ENCODE results near the gene C1QTNF6.

The C1QTNF6 gene

DNA sequence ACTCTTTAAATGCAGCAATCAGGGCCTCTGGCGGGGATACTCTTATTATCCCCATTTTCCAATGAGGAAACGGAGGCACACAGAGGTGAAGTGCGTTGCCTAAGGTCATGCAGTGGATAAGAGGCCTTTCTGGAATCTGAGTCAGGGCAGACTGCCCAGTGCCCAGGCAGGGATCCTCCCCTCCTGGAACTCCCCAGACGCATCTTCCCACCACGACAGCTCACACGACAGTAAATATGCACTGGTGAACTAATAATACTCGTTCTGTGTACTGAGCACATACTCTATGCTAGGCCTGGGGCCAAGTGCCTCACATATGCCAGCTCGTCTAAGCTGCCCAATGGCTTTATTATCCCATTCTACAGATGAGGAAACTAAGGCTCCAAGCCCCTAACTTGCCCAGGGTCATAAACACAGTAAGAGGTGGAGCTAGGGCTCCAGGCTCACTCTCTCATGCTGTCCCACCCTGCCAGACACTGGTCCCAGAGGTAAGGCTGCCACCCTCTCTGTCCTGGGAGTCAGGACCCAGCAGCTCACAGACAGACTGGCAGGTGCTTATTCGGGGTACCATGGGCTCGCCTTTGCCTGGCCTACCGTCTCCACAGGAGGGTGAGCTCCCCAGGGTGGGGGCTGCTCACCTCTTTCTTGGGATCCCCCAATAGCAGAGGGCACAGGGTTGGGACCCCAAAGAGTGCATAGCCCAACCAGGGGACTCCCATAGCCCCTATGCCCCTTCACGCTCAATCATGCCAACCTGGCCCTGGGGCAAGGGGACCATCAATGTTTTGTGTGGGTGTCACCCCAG lies 40.7 kb downstream of the C1QTNF6 start:
- H3K27me3 ChIP-seq: no peaks in the 10 kb centered on the region
- no peaks in the 10 kb centered on the region for H3K4me1 ChIP-seq (ENCODE audit: control insufficient read depth in 1 of 2, insufficient read depth in 1 of 2, low read depth in 1 of 2, low read length in 1 of 2)
- H3K9me3 ChIP-seq: no peaks in the 10 kb centered on the region
- no peak overlapping the region for H3K27ac ChIP-seq
- no peaks in the 10 kb centered on the region for H3K36me3 ChIP-seq
- H3K4me3 ChIP-seq (ENCODE audit: low read depth in 1 of 2, low read length in 1 of 2): no peak overlapping the region
- TF ChIP-seq, protein P1, sequence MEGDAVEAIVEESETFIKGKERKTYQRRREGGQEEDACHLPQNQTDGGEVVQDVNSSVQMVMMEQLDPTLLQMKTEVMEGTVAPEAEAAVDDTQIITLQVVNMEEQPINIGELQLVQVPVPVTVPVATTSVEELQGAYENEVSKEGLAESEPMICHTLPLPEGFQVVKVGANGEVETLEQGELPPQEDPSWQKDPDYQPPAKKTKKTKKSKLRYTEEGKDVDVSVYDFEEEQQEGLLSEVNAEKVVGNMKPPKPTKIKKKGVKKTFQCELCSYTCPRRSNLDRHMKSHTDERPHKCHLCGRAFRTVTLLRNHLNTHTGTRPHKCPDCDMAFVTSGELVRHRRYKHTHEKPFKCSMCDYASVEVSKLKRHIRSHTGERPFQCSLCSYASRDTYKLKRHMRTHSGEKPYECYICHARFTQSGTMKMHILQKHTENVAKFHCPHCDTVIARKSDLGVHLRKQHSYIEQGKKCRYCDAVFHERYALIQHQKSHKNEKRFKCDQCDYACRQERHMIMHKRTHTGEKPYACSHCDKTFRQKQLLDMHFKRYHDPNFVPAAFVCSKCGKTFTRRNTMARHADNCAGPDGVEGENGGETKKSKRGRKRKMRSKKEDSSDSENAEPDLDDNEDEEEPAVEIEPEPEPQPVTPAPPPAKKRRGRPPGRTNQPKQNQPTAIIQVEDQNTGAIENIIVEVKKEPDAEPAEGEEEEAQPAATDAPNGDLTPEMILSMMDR (IDR thresholded peaks at IDR 0.05): no peak

DNA sequence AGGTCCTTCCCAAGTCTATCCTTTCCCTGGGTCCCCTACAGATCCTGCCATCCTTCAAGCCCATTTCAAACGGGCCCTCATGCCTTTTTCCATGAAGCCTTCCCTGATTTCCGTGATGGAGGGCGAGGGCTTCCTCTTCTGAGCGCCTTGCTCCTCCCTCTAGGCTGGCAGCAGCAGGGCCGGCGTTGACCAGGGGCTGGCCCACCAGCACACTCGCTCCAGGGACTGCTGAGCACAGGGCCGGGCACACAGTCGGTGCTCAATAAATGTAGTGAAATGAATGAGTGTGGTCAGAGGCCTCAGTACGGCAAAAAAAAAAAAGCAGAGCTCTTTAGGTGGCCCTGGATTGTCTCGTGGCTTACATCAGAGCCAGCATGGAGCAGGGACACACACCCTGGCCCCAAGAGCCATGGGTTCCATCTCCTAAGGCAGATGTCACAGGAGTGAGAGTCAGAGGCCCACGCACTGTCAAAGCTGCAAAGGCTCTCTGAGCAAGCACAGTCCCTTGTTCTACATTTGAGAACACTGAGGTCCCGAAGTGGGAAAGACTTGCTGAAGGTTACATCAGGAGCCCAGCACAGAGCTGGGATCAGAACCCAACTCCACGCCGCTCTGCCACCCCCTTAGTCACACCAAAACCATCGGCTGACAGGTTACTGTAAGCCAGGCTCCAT lies 41.4 kb downstream of the C1QTNF6 start:
- Histone ChIP-seq H3K27me3 (no peaks in the 10 kb centered on the region), H3K4me1 (ENCODE audit: control insufficient read depth in 1 of 2, insufficient read depth in 1 of 2, low read depth in 1 of 2, low read length in 1 of 2) (no peaks in the 10 kb centered on the region), H3K36me3 (no peaks in the 10 kb centered on the region), H3K9me3 (no peaks in the 10 kb centered on the region), H3K27ac (no peak overlapping the region), H3K4me3 (ENCODE audit: low read depth in 1 of 2, low read length in 1 of 2) (no peak overlapping the region)
- TF ChIP-seq, protein P1 (IDR thresholded peaks at IDR 0.05): no peak

DNA sequence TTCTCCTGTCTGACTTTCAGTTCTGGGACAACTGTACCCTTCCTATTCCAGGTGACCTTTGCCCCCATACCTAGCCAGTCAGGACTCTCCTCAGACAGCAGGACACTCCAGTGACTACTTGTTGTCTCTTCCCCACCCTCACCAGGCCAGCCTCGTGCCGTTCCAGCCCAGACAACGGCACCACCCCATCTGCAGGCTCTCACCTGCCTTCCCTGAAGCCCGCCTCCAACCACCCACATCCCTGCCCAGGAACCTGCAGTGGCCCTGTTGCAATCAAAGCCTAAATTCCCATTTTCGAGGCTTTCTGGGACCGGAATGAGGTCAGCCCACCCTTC lies 42.0 kb downstream of the C1QTNF6 start:
- no peaks in the 10 kb centered on the region for H3K27me3 ChIP-seq
- H3K4me1 ChIP-seq (ENCODE audit: control insufficient read depth in 1 of 2, insufficient read depth in 1 of 2, low read depth in 1 of 2, low read length in 1 of 2): no peaks in the 10 kb centered on the region
- TF ChIP-seq, protein P1 (IDR thresholded peaks at IDR 0.05): no peak
- H3K4me3 ChIP-seq (ENCODE audit: low read depth in 1 of 2, low read length in 1 of 2): no peak overlapping the region
- H3K36me3 ChIP-seq: no peaks in the 10 kb centered on the region
- H3K9me3 ChIP-seq: no peaks in the 10 kb centered on the region
- H3K27ac ChIP-seq: no peak overlapping the region

DNA sequence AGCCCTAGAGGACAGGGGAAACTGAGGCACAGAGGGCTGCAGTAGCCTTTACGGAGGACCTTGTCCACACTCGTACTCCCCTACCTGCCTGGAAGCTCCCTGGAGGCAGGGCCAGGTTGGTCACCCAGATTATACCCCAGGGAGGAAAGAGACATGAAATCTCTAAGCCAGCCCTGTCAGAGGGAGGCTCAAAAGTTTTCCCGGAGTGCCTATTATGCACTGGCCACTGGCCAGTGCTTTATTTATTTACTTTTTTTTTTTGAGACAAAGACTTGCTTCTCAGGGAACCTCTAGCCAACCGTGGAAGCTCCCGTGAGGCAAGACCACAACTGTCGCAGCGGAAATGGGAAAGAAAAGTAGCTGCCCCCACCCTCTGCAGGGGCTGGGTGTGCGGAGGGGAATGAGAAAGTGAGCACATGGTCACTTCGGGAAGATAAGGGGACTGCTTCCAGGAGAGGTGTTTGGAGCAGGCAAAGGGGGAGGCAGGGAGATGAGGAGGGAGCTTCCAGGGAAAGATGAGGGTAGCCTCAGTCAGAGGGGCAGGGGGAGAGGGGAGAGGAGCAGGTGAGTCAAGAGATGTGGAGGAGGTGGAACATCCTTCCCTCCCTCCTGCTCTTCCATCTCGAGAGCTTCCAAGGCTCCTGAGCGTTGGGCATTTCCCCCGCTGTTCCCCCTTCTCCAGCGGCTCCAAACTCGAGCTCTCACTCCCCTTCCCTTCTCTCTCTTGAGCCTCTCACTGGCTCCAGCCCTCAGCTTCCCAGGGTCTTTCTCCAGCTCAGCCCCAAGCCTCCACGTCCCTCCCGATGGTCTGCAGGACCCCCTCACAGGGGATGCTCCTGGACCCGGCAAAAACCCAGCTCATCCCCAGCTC lies 42.6 kb downstream of the C1QTNF6 start:
- no peak overlapping the region for H3K4me3 ChIP-seq (ENCODE audit: low read depth in 1 of 2, low read length in 1 of 2)

DNA sequence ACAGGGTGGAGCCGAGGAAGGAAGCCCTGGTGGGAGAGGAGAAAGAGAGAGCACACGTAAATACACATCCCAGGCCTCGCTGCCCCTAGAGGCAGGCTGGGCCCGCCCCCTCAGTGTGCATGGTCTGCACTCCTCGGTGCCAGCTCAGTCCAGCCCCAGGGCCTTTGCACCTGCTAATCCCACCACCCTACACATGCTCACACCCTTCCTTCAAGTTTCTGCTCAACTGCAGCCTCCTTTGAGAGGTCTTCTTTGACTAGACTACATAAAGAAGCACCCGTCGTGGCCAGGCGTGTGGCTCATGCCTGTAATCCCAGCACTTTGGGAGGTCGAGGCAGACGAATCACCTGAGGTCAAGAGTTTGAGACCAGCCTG lies 43.9 kb downstream of the C1QTNF6 start:
- H3K27ac ChIP-seq: no peak overlapping the region
- TF ChIP-seq, protein P1 (IDR thresholded peaks at IDR 0.05): no peak
- H3K4me1 ChIP-seq (ENCODE audit: control insufficient read depth in 1 of 2, insufficient read depth in 1 of 2, low read depth in 1 of 2, low read length in 1 of 2): no peaks in the 10 kb centered on the region
- H3K27me3 ChIP-seq: no peaks in the 10 kb centered on the region
- no peak overlapping the region for H3K4me3 ChIP-seq (ENCODE audit: low read depth in 1 of 2, low read length in 1 of 2)
- no peaks in the 10 kb centered on the region for H3K36me3 ChIP-seq
- H3K9me3 ChIP-seq: no peaks in the 10 kb centered on the region

More for the DNA sequence above, 42.6 kb downstream of the C1QTNF6 start:
- Histone ChIP-seq H3K27me3 (no peaks in the 10 kb centered on the region), H3K4me1 (ENCODE audit: control insufficient read depth in 1 of 2, insufficient read depth in 1 of 2, low read depth in 1 of 2, low read length in 1 of 2) (no peaks in the 10 kb centered on the region), H3K27ac (no peak overlapping the region), H3K9me3 (no peaks in the 10 kb centered on the region), H3K36me3 (no peaks in the 10 kb centered on the region)
- TF ChIP-seq, protein P1 (IDR thresholded peaks at IDR 0.05): no peak

Measured in neutrophil (primary cell).